Stomach (tissue), 4 donors: ENCODE measurements around the gene FAM131B.

ENCODE experiments used
- CTCF ChIP-seq, 7 experiments: fragments of 450-650 bp in 4 of 7; fragments of 200-600 bp in 3 of 7; sonication (generic) in 3 of 7; IDR thresholded peaks; one replicate each; pipeline ENCODE4 v1.5.1; 2016 to 2019; ENCODE audit warnings: antibody characterized with exemption in 7 of 7, control low read depth in 2 of 7, mild to moderate bottlenecking in 1 of 7
- EP300 ChIP-seq: sonication (generic); formaldehyde crosslinking; IDR thresholded peaks from one replicate; pipeline ENCODE4 v1.6.1; 2017; ENCODE audit warnings: antibody characterized with exemption
- POLR2A ChIP-seq, 4 donors: fragments of 450-650 bp; IDR thresholded peaks; one replicate each; pipeline ENCODE4 v1.6.1; 2016; ENCODE audit warnings: antibody characterized with exemption in 4 of 4, control low read depth in 2 of 4, mild to moderate bottlenecking in 1 of 4, moderate library complexity in 1 of 4
- POLR2AphosphoS5 ChIP-seq, 3 donors: sonication (generic); formaldehyde crosslinking; IDR thresholded peaks; one replicate each; pipeline ENCODE4 v1.6.1; 2016; ENCODE audit warnings: antibody characterized with exemption in 3 of 3

- TF ChIP-seq POLR2A (IDR thresholded peaks at IDR 0.05) (no peak), POLR2AphosphoS5 (IDR thresholded peaks at IDR 0.05) (no peak), CTCF (IDR thresholded peaks at IDR 0.05) (no peak), EP300 (no peak)
Measured at GRCh38 chr7:143401265-143401664, 38.8 kb upstream of the FAM131B start.
